ENCODE data around the gene NFATC3.

- no peak for TF ChIP-seq CTCF (IDR thresholded peaks at IDR 0.05; ENCODE audit: low read depth, low read length)
- TF ChIP-seq POLR2A (IDR thresholded peaks at IDR 0.05; ENCODE audit: extremely low read depth, insufficient read length), result no peak
- no peak for TF ChIP-seq MAX (IDR thresholded peaks at IDR 0.05; ENCODE audit: low read depth, low read length)
- no peak for TF ChIP-seq MYC (IDR thresholded peaks at IDR 0.05; ENCODE audit: low read depth, low read length)
Measured at GRCh38 chr16:68235108-68235886, 150.1 kb downstream of the NFATC3 start.
